Ramos (cell line): ENCODE results near the gene FNDC3B.
"Not testable (repeated sequence)": the region's sequence is repeated elsewhere in the genome, so short reads cannot be mapped to it uniquely, and the experiment has no call there.

ENCODE experiments used
- in situ Hi-C: fragments of 300-500 bp; cut with MboI; formaldehyde crosslinking; loops from one replicate; pipeline ENCODE4 v1.14.3; 2022; ENCODE audit warnings: low sequenced_read_pairs; ENCODE audit not compliant: unreplicated experiment

FNDC3B gene

GRCh38 chr3:172222478-172223071, 183.2 kb downstream of the FNDC3B start:
- in situ Hi-C loops = no loop called here

GRCh38 chr3:172223870-172224269, 184.5 kb downstream of the FNDC3B start:
- in situ Hi-C loops = no loop called here

- in situ Hi-C loops = no loop called here
Observed at GRCh38 chr3:172224560-172225214, 185.3 kb downstream of the FNDC3B start.

GRCh38 chr3:172225215-172225707, 185.9 kb downstream of the FNDC3B start:
- in situ Hi-C loops = no loop called here

GRCh38 chr3:172226831-172227230, 187.5 kb downstream of the FNDC3B start:
- in situ Hi-C loops = no loop called here

GRCh38 chr3:172227340-172228035, 188.1 kb downstream of the FNDC3B start:
- in situ Hi-C loops = no loop called here

- in situ Hi-C loops = no loop called here
Observed at GRCh38 chr3:172228036-172228415, 188.6 kb downstream of the FNDC3B start.

- in situ Hi-C loops = no loop called here
Observed at GRCh38 chr3:172229462-172229861, 190.1 kb downstream of the FNDC3B start.

GRCh38 chr3:172231318-172231901, 192.0 kb downstream of the FNDC3B start:
- in situ Hi-C loops = no loop called here

GRCh38 chr3:172232579-172233212, 193.3 kb downstream of the FNDC3B start:
- in situ Hi-C loops = no loop called here

- in situ Hi-C loops = no loop called here
Observed at GRCh38 chr3:172233474-172234277, 194.3 kb downstream of the FNDC3B start.

- in situ Hi-C loops = no loop called here
Observed at GRCh38 chr3:172235698-172236097, 196.3 kb downstream of the FNDC3B start.

GRCh38 chr3:172236771-172237742, 197.7 kb downstream of the FNDC3B start:
- in situ Hi-C loops = no loop called here

GRCh38 chr3:172238188-172238587, 198.8 kb downstream of the FNDC3B start:
- in situ Hi-C loops = no loop called here

GRCh38 chr3:172239218-172239790, 199.9 kb downstream of the FNDC3B start:
- in situ Hi-C loops = no loop called here

GRCh38 chr3:172241405-172241804, 202.0 kb downstream of the FNDC3B start:
- in situ Hi-C loops = no loop called here

GRCh38 chr3:172242471-172242870, 203.1 kb downstream of the FNDC3B start:
- in situ Hi-C loops = not testable (repeated sequence)

GRCh38 chr3:172243376-172243775, 204.0 kb downstream of the FNDC3B start:
- in situ Hi-C loops = not testable (repeated sequence)
